HUES6 (cell line): Measurements from ENCODE around the gene ACTN4.

ENCODE experiments used
- H3K27ac ChIP-seq: 2 replicates; pipeline ENCODE4 v1.7.0; 2013; ENCODE audit warnings: low read depth, mild to moderate bottlenecking, low read length, inconsistent platforms
- H3K27me3 ChIP-seq: 2 replicates; pipeline ENCODE4 v1.6.1; 2013; ENCODE audit warnings: low read length; ENCODE audit not compliant: control insufficient read depth, insufficient read depth
- H3K36me3 ChIP-seq: 2 replicates; pipeline ENCODE4 v1.6.1; 2013; ENCODE audit warnings: low read length; ENCODE audit not compliant: control insufficient read depth, insufficient read depth
- H3K4me1 ChIP-seq: 2 replicates; pipeline ENCODE4 v1.6.1; 2013; ENCODE audit warnings: low read length; ENCODE audit not compliant: control insufficient read depth, insufficient read depth
- H3K4me3 ChIP-seq: 2 replicates; pipeline ENCODE4 v1.5.1; 2013; ENCODE audit warnings: low read depth, low read length
- H3K9ac ChIP-seq: one replicate; pipeline ENCODE4 v1.6.1; 2013; ENCODE audit warnings: mild to moderate bottlenecking, low read length
- H3K9me3 ChIP-seq: 2 replicates; pipeline ENCODE4 v1.6.1; 2013; ENCODE audit warnings: low read depth, low read length; ENCODE audit not compliant: control insufficient read depth, insufficient read depth

Gene ACTN4

DNA sequence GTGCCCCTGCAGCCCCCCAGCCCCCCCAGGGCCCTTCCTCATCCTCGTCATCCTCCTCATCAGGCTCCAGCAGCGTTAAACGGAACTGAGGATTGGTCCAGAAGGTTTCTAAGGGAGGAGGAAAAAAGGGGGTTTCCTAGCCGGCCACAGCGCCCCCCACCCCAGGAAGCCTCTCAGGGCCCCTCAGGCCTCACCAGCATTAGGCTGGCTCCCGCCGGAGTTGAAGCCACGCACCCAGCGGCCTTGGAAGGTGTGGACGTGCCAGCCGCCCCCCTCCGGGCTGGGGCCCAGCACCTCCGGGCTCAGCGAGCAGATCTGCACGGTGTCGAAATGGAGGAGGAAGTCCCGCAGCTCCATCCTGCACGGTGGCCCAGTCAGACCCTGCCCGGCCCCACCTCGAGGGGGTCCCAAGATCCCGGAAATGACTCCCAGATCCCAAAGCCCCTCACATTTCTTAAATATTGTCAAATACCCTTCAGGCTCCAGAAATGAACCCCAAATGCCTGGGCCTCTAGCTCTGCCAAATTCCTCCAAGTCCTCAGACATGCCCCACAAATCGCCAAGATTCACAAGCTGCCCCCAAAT is 89.9 kb downstream of the ACTN4 start:
- Histone ChIP-seq H3K9ac (no peak overlapping the region), H3K27ac (no peak overlapping the region), H3K4me3 (no peak overlapping the region), H3K36me3 (peaks cover 4% of the 10 kb centered on the region; the same call in 1 of the 2 replicates), H3K27me3 (peaks cover 12% of the 10 kb centered on the region), H3K4me1 (peaks cover 14% of the 10 kb centered on the region; the same call in 1 of the 2 replicates), H3K9me3 (no peaks in the 10 kb centered on the region)

DNA sequence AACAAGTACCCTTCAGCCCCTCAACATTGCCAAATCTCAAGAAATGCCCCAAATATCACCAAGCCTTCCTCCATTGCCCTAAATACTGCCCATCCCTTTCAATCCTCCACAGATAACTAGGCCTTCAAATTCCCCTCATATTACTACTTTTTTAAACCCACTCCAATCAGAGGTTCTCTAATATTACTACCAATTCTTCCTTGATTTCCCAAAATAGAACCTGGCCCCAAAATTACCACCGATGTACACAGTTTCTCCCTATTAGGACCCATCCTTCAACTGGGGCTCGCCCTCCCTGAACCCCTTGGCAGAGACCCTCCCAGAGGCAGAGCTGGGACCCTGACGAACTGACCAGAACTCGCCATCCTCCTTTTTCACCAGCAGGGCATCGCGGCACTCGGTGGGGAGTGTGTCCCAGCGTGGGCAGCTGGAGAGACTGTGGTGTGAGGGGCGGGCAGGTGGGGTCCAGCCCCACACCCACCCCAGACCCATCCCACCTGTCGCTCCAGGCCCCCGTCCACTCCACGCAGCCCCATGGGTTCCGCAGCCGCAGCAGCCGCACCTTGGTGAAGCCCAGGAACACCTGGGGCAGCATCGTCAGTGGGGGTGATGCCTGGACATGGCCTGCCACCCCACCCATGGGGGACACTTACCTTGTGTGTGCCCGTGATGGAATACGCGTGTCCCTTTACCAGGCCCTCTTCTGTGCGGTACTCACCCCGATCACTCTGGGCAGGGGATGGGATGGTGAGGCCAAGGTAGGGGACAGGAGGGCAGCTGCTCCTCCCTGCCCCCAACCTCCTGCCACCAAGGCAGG is 90.7 kb downstream of the ACTN4 start:
- H3K27ac ChIP-seq: no peak overlapping the region
- H3K9ac ChIP-seq: no peak overlapping the region
- H3K36me3 ChIP-seq: no peaks in the 10 kb centered on the region
- no peak overlapping the region for H3K4me3 ChIP-seq
- no peaks in the 10 kb centered on the region for H3K9me3 ChIP-seq
- peaks cover 12% of the 10 kb centered on the region for H3K27me3 ChIP-seq
- peaks cover 14% of the 10 kb centered on the region; the same call in 1 of the 2 replicates for H3K4me1 ChIP-seq

DNA sequence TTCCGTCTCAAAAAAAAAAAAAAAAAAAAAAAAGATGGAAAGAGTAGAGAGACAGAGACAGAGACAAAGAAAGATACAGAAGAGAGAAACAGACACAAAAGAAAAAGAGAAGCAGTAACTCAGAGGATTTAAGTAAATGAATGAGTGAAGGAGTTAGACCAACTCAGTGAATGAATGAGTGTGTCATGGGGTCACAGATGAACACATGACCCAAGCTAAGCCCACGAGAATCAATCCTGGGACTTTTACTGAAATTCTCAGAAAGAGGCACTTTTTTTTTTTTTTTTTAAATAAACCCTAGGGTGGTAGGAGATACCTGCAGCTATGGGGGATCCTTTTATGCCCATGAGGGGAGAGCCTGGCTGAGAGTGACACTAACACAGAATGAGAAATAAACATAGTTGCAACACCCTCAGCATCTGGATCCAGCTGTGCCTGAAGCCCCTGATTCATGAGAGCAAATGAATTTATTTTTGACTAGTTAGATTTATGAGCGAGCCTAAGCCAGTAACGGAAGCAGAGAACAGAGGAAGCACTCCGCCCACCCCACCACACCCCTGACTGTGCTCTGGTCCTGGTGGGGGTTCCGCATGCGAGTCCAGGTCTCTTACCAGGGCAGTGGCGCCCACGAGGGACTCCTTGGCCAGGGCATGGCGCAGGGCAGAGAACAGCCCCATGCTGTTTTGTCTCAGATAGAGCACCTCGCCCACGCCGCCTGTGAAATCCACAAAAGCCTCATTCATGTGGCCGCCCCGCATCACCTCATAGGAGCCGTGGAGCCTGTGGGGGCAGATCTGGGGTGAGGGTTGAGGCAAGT is 92.2 kb downstream of the ACTN4 start:
- Histone ChIP-seq H3K36me3 (no peaks in the 10 kb centered on the region), H3K4me3 (no peak overlapping the region), H3K4me1 (peaks cover 7% of the 10 kb centered on the region; the same call in 1 of the 2 replicates), H3K27me3 (peaks cover 12% of the 10 kb centered on the region), H3K27ac (no peak overlapping the region), H3K9ac (no peak overlapping the region), H3K9me3 (no peaks in the 10 kb centered on the region)

DNA sequence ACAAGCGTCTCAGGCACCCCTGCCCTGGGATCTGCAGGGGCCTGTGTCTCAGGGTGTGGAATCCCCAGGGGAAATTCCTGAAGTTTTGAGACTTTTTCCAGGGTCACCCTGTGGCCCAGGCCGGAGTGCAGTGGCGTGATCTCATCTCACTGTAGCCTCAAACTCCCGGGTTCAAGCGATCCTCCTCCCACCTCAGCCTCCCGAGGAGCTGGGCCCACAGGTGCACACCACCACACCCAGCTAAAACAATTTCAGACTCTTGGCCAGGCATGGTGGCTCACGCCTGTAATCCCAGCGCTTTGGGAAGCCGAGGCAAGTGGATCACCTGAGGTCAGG is 92.8 kb downstream of the ACTN4 start:
- peaks cover 2% of the 10 kb centered on the region; the same call in 1 of the 2 replicates for H3K4me1 ChIP-seq
- no peak overlapping the region for H3K27ac ChIP-seq
- H3K27me3 ChIP-seq: peaks cover 12% of the 10 kb centered on the region
- H3K9me3 ChIP-seq: no peaks in the 10 kb centered on the region
- H3K36me3 ChIP-seq: no peaks in the 10 kb centered on the region
- no peak overlapping the region for H3K9ac ChIP-seq
- no peak overlapping the region for H3K4me3 ChIP-seq

DNA sequence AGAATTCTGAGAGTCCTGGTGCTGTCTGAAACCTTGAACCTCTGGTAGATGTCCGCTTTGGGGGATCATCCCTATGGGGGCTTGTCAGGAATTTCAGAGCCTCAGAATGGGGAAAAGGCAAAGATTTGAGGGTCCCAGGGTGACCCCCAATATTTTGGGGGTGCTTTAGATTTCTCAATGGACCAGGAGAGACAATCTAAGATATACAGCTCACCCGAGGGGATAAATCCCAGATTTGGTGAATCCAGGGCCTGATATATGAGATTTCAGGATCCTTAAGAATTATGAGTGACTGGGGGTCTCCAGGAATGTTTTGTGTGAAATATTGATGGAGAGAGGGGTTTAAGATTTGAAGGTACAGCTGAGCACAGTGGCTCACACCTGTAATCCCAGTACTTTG is 93.5 kb downstream of the ACTN4 start:
- Histone ChIP-seq H3K36me3 (no peaks in the 10 kb centered on the region), H3K27me3 (peaks cover 12% of the 10 kb centered on the region), H3K9ac (no peak overlapping the region), H3K27ac (no peak overlapping the region), H3K4me1 (no peaks in the 10 kb centered on the region), H3K4me3 (no peak overlapping the region), H3K9me3 (no peaks in the 10 kb centered on the region)

DNA sequence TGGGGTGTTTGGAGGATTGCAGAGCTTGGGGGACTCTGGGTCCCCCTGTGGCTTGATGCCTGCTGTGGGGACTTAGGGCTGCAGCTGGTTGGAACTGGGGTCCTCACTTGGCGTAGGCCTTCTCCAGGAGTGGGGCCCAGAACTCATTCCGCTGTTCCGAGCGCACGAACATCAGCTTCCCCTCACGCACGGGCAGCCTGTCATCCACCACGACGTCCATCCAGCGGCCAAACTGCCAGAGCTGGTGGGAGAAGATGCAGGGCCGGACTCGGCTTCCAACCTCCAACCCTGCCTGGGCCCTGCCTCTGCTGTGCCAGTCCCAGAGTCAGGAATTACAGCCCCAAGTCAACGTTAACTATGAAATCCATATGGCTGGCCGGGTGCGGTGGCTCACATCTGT is 94.2 kb downstream of the ACTN4 start:
- H3K27ac ChIP-seq: no peak overlapping the region
- H3K9me3 ChIP-seq: no peaks in the 10 kb centered on the region
- H3K4me3 ChIP-seq: no peak overlapping the region
- peaks cover 9% of the 10 kb centered on the region for H3K27me3 ChIP-seq
- no peaks in the 10 kb centered on the region for H3K36me3 ChIP-seq
- H3K9ac ChIP-seq: no peak overlapping the region
- no peaks in the 10 kb centered on the region for H3K4me1 ChIP-seq

DNA sequence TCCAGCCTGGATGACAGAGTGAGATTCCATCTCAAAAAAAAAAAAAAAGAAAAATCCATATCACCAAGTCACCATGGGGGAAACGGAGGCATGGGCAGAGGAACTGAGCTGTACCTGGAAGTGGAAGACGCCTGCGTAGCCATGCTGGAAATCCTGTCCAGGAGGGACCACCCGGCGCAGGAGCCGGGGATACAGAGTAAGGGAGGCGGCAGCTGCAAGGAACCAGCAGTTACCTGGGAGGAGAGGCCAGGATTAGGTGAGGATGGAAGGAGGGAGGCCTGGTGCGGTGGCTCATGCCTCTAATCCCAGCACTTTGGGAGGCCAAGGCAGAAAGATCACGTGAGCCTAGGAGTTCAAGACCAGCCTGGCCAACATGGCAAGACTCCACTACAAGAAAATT is 94.8 kb downstream of the ACTN4 start:
- no peaks in the 10 kb centered on the region for H3K36me3 ChIP-seq
- no peak overlapping the region for H3K9ac ChIP-seq
- no peak overlapping the region for H3K27ac ChIP-seq
- H3K9me3 ChIP-seq: no peaks in the 10 kb centered on the region
- peaks cover 8% of the 10 kb centered on the region for H3K27me3 ChIP-seq
- H3K4me1 ChIP-seq: no peaks in the 10 kb centered on the region
- H3K4me3 ChIP-seq: no peak overlapping the region

DNA sequence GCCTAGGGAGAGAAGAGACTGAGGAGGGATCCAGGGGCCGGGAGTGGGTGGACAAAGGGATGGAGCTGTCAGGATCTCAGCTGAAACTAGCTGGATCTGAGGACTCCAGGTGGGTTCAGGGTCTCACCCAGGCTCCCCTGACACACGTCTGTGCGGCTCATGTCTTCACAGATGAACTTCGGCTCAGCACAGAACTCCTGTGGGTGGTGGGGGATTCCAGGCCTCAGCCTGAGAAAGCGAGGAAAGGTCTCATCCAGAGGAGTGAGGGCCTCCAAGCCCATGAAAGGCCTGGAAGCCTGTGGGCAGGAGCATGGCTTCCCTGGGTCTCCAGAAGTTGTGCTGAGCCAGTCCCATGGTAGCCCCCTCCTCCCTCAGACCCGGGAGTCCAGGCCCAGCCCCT is 95.5 kb downstream of the ACTN4 start:
- Histone ChIP-seq H3K9me3 (no peaks in the 10 kb centered on the region), H3K27ac (no peak overlapping the region), H3K4me3 (no peak overlapping the region), H3K9ac (no peak overlapping the region), H3K4me1 (no peaks in the 10 kb centered on the region), H3K27me3 (peaks cover 2% of the 10 kb centered on the region), H3K36me3 (no peaks in the 10 kb centered on the region)

DNA sequence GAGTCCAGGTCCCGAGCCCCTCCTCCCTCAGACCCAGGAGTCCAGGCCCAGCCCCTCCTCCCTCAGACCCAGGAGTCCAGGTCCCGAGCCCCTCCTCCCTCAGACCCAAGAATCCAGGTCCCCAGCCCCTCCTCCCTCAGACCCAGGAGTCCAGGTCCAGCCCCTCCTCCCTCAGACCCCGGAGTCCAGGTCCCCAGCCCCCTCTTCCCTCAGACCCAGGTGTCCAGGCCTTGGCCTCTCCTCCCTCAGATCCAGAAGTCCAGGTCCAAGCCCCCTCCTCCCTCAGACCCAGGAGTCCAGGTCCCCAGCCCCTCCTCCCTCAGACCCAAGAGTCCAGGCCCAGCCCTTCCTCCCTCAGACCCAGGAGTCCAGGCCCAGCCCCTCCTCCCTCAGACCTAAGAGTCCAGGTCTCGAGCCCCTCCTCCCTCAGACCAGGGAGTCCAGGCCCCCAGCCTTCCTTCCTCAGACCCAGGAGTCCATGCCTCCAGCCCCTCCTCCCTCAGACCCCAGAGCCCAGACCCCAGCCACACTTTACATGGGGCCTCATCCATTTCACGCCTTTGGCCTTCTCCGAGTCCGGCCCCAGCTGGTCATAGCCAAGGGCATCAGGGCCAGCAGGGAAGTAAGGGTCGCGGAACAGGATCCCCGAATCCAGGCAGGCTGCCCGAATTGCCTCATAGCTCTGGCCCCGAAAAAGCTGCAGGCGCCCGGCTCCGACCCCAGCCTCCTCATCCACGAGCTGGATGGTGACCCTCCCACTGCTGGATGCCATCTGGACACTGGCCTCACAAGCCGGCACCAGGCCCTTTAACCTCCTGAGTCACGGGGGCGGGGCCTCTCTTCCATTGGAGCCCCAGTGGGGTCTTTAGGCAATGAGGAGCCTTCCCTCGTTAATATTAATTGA is 96.2 kb downstream of the ACTN4 start:
- H3K27ac ChIP-seq: no peak overlapping the region
- no peak overlapping the region for H3K9ac ChIP-seq
- H3K4me3 ChIP-seq: no peak overlapping the region
- H3K9me3 ChIP-seq: no peaks in the 10 kb centered on the region
- H3K27me3 ChIP-seq: no peaks in the 10 kb centered on the region
- H3K36me3 ChIP-seq: no peaks in the 10 kb centered on the region
- H3K4me1 ChIP-seq: no peaks in the 10 kb centered on the region

DNA sequence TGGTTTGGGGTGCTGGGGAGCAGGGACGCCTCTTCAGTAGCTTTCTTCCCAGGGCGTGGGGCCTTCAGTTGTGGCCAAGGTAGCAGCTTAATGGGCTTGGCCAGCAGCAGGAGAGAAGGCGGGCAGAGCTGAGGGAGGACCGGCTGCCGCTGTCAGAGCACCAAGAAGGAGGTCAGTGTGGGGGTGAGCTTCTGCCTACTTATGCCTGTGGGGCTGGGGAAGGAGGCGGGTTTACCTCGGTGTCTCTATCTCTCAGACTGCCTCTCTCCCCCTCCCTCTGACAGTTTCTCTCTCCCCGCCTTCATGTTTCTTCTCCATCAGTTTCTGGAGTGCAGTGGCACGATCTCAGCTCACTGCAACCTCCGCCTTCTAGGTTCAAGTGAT is 96.8 kb downstream of the ACTN4 start, which contains the start of gene CAPN12:
CAPN12 (minus strand) TSS at position 177 of the 384 bp plus-strand sequence. CDS start 309 bp downstream, outside the sequence.
- H3K4me3 ChIP-seq: no peak within 1 kb of the TSS
- no peaks in the 10 kb centered on the region for H3K36me3 ChIP-seq
- H3K27ac ChIP-seq: no peak within 1 kb of the TSS

More for the DNA sequence above, 96.8 kb downstream of the ACTN4 start, which contains the start of gene CAPN12:
- Histone ChIP-seq H3K9me3 (no peaks in the 10 kb centered on the region), H3K9ac (no peak within 1 kb of the TSS), H3K4me1 (no peaks in the 10 kb centered on the region), H3K27me3 (no peaks in the 10 kb centered on the region)
